Measurements from ENCODE around the gene RIBC2.

GRCh38 chr22:45452565-45453379 lies 39.3 kb downstream of the RIBC2 start:
- no peak for TF ChIP-seq CTCF (IDR thresholded peaks at IDR 0.05)
- no peak for TF ChIP-seq JUNB (IDR thresholded peaks at IDR 0.05)
- no peak for TF ChIP-seq USF2 (IDR thresholded peaks at IDR 0.05)
- TF ChIP-seq ESRRA (IDR thresholded peaks at IDR 0.05; ENCODE audit: borderline replicate concordance, low read length): no peak
- no peak for TF ChIP-seq POLR2A (IDR thresholded peaks at IDR 0.05; ENCODE audit: low read length)
- no peak for TF ChIP-seq EP300 (IDR thresholded peaks at IDR 0.05)
- TF ChIP-seq NFE2L2 (conservative IDR thresholded peaks at IDR 0.05; ENCODE audit: low read length): no peak
- no peak for TF ChIP-seq JUN (IDR thresholded peaks at IDR 0.05)
- TF ChIP-seq GATA3 (IDR thresholded peaks at IDR 0.05; ENCODE audit: borderline replicate concordance): no peak
- no peak for TF ChIP-seq HDAC2 (IDR thresholded peaks at IDR 0.05)
- TF ChIP-seq RCOR1 (IDR thresholded peaks at IDR 0.05; ENCODE audit: low read depth, low read length): no peak
- no peak for TF ChIP-seq KDM1A (IDR thresholded peaks at IDR 0.05; ENCODE audit: low read depth)
